GM19467 (cell line): ENCODE data around the gene IL6.
"Not testable (repeated sequence)": the region's sequence is repeated elsewhere in the genome, so short reads cannot be mapped to it uniquely, and the experiment has no call there.

Experiments used
- ATAC-seq: cut with Tn5 transposase; IDR thresholded peaks from one replicate; pipeline ENCODE4 v1.9.1; 2021; ENCODE audit warnings: mild to moderate bottlenecking, moderate library complexity; ENCODE audit not compliant: unreplicated experiment

IL6 gene

GRCh38 chr7:22779730-22780323, 52.8 kb downstream of the IL6 start:
- not testable (repeated sequence) for ATAC-seq

GRCh38 chr7:22781230-22781711, 54.3 kb downstream of the IL6 start:
- no peak for ATAC-seq
